Heart right ventricle (tissue), 16 donors: Measurements from ENCODE around the gene ALKBH5. TPM values are rescaled to one million over a fixed set of nuclear protein-coding genes. Genes with fewer than 3 reads are reported as not detected.

Experiments
- ATAC-seq, 8 donors: fragments of 200-7000 bp; cut with Tn5 transposase; one replicate each; pipeline ENCODE4 v1.9.1; 2020; ENCODE audit warnings: mild to moderate bottlenecking in 8 of 8, moderate library complexity in 8 of 8, moderate number of reproducible peaks in 1 of 8
- DNase-seq, 2 donors: peaks; one replicate each; pipeline ENCODE4 v3.0.0-alpha.2; 2020
- H3K27ac ChIP-seq, 10 donors: fragments of 200-600 bp; sonication (generic) in 2 of 10; one replicate each; pipeline versions ENCODE4 v1.5.0 to v1.8.0; 2020 to 2022; ENCODE audit warnings: mild to moderate bottlenecking in 3 of 10
- H3K27me3 ChIP-seq, 7 donors: fragments of 200-600 bp; one replicate each; pipeline ENCODE4 v1.8.0; 2021 to 2022; ENCODE audit warnings: mild to moderate bottlenecking in 2 of 7
- H3K36me3 ChIP-seq, 9 donors: fragments of 200-600 bp; sonication (generic) in 1 of 9; one replicate each; pipeline versions ENCODE4 v1.5.0 to v1.8.0; 2020 to 2022; ENCODE audit warnings: mild to moderate bottlenecking in 2 of 9
- H3K4me1 ChIP-seq, 9 donors: fragments of 200-600 bp; sonication (generic) in 1 of 9; one replicate each; pipeline versions ENCODE4 v1.5.0 to v1.8.0; 2020 to 2022; ENCODE audit warnings: mild to moderate bottlenecking in 4 of 9
- H3K4me3 ChIP-seq, 10 donors: fragments of 200-600 bp; sonication (generic) in 2 of 10; one replicate each; pipeline versions ENCODE4 v1.5.0 to v1.8.0; 2020 to 2022; ENCODE audit warnings: mild to moderate bottlenecking in 7 of 10, moderate library complexity in 2 of 10
- H3K9me3 ChIP-seq, 11 donors: fragments of 200-600 bp in 10 of 11; sonication (generic) in 2 of 11; one replicate each; pipeline versions ENCODE4 v1.5.0 to v1.8.0; 2013 to 2022; ENCODE audit warnings: mild to moderate bottlenecking in 2 of 11, control low read depth in 1 of 11, moderate library complexity in 1 of 11
- CTCF ChIP-seq, 9 donors: fragments of 200-600 bp; sonication (generic) in 2 of 9; IDR thresholded peaks; one replicate each; pipeline versions ENCODE4 v1.5.0 to v1.8.0; 2021 to 2022; ENCODE audit warnings: antibody characterized with exemption in 9 of 9, mild to moderate bottlenecking in 5 of 9, moderate library complexity in 1 of 9
- WGBS, 2 donors: extraction: QIAGEN DNeasy Blood & Tissue Kit; methylation state at CpG; one replicate each; pipeline ENCODE4 v1.1.7; 2013; ENCODE audit warnings: inconsistent platforms in 1 of 2; 5-methylcytosine and 5-hydroxymethylcytosine counted together
- intact Hi-C, 10 donors: fragments of 100-400 bp; cut with DNase I; formaldehyde crosslinking; loops; one replicate each; pipeline versions ENCODE4 v1.11.1 to v1.14.2; 2022
- long read RNA-seq, 3 donors: library from polyadenylated mRNA; unstranded; transcript quantifications; one replicate each; pipeline ENCODE4 v2.0.0, GENCODE V29; 2020 to 2021
- polyA plus RNA-seq, 2 donors: library from polyadenylated mRNA; stranded (reverse); fragments of 200-250 nt; gene quantifications; one replicate each; pipeline ENCODE4 v1.2.3, GENCODE V29; 2013
- total RNA-seq, 10 donors: library from RNA; stranded (reverse); fragmentation: NEBNext Ultra II Directional in 3 of 10; extraction: Animal tissue kit (Norgen Biotek cat#: 25700) in 3 of 10; gene quantifications; one replicate each; pipeline versions ENCODE4 v1.2.1 to v1.2.4, GENCODE V29; 2021 to 2023
- donor health status: Arrhythmogenic right ventricular cardiomyopathy.
- donor health status: ischemic (EF 13 %, LVEDD 7.1; RV severe dilation, severe dysfunction).
- donor health status: healthy with polysubstance abuse.
- donor health status: DM: no; HTN: yes; CAD: no.
- donor health status: DM: no; HTN: no; CAD: no.
- donor health status: ischemic (EF 25% LVEDD 6.9; RV normal size, moderate dysfunction).
- donor health status: ischemic (EF 25% LVEDD 5.7; RV mildly dilated, moderate dysfunction).
- donor health status: healthy.
- donor health status: DM: yes; HTN: yes; CAD: no.
- donor health status: Ischemic cardiomyopathy.
- donor health status: ischemic (EF 35%, LVEDD 5.7; RV mildly dilated, moderate dysfunction).
- donor health status: nonischemic (EF 11% LVEDD 7.7; RV severe dilation, severe dysfunction).
- donor health status: DM: yes; HTN: yes; CAD: no.
- donor health status: PGD.
- donor health status: ischemic (EF 29% LVEDD 5.4; RV normal size, mild dysfunction).
- donor health status: nonischemic (EF 23%, LVEDD 6.1; RV moderate dilation, normal function).

ALKBH5 gene
- 100 to 1,000 TPM; 163 to 208 (median 194) TPM for total RNA-seq
- polyA plus RNA-seq: 10 to 100 TPM; 72.6 to 80.3 TPM
- long read RNA-seq, donor 1, transcript ALKBH5-201 (4 exons, 2,748 nt): major isoform, 633 of 746 reads
- long read RNA-seq, donor 1, partial matches to known transcripts: 84 of 746 reads
- long read RNA-seq, donor 1, other reads (novel, unspliced or antisense): 27 of 746 reads
- long read RNA-seq, donor 2, transcript ALKBH5-201 (4 exons, 2,748 nt): major isoform, 673 of 784 reads
- long read RNA-seq, donor 2, partial matches to known transcripts: 101 of 784 reads
- long read RNA-seq, donor 2, other reads (novel, unspliced or antisense): 9 of 784 reads
- long read RNA-seq, donor 3, transcript ALKBH5-201 (4 exons, 2,748 nt): major isoform, 1,142 of 1,247 reads
- long read RNA-seq, donor 3, transcript ALKBH5-202 (2 exons, 2,146 nt): minor isoform, 10 of 1,247 reads
- long read RNA-seq, donor 3, partial matches to known transcripts: 64 of 1,247 reads
- long read RNA-seq, donor 3, other reads (novel, unspliced or antisense): 31 of 1,247 reads

DNA sequence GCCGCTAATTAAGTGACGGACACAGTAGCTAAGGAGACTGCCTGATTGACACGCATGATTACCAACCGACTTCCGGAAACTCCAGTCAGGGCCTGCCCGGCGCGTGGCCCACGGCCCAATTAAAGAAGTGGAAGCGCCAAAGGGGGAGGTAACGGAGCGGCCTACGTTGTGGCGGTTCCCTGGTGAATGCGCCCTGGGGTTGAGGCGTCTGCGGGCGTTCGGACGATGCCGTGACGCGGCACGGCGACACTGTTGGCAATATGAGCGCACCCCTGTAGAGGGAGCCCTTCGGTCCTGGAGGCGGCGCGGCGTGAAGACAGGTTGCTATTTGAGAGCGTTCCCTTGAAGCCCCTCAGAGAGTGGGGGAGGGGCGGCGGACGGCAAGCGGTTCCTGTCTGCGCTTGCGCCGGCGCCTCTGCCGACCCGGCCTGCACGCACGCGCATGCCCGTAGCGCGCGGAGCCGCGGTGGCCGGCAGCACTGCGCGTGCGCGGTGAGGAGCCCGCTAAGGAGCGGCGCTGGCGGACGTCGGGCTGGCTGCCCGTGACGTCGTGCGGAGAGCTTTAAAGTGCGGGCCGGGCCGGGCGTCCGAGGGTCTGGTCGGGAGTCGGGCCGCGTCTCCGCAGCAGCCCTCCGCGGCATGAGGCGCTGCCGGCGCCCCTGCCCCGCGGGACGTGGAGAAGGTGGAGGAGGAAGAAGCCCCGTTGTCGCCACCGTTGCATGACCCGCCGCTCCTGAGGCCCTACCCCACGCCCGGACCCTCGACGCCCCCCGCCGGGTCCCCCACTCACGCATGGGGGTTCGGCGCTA, at the start of gene ALKBH5:
TSS of gene ALKBH5 (plus strand) at position 495 of the 809 bp plus-strand sequence. CDS start 416 bp downstream, outside the sequence.
- peaks cover 16 to 58% (median 50%) of the 10 kb centered on the region in 9 donors for H3K4me1 ChIP-seq
- H3K4me3 ChIP-seq: peak within 1 kb of the TSS; percentile 67 to 99 (median 87)
- peak; percentile 95 to 99 for DNase-seq
- H3K36me3 ChIP-seq: peaks cover 0 to 24% (median 0%) of the 10 kb centered on the region in 9 donors
- H3K27me3 ChIP-seq: no peaks in the 10 kb centered on the region
- H3K9me3 ChIP-seq: no peaks in the 10 kb centered on the region
- ATAC-seq: peak; percentile 92 to 97 (median 94)
- peak; percentile 6 to 56 (median 31) for TF ChIP-seq CTCF (IDR thresholded peaks at IDR 0.05)
- 0 to 1% methylated on average over 84 to 98 of the region's 98 CpGs for WGBS, 2 donors
- H3K27ac ChIP-seq: peak within 1 kb of the TSS; percentile 89 to 100 (median 97)
- intact Hi-C loops: loop anchor here in 2 of 10 donors (5.0 kb wide), 1 partner anchor 41 kb away; no protein-coding TSS in a partner anchor

GRCh38 chr17:18136357-18136756, 47.3 kb upstream of the ALKBH5 start:
- peaks cover 0 to 6% (median 0%) of the 10 kb centered on the region in 9 donors for H3K4me1 ChIP-seq
- intact Hi-C loops: no loop called here
- H3K36me3 ChIP-seq: no peaks in the 10 kb centered on the region
- TF ChIP-seq CTCF (IDR thresholded peaks at IDR 0.05): no peak
- ATAC-seq: no peak
- H3K9me3 ChIP-seq: no peaks in the 10 kb centered on the region
- no peaks in the 10 kb centered on the region for H3K27me3 ChIP-seq
- no peak overlapping the region for H3K4me3 ChIP-seq
- WGBS, 2 donors: 74 to 79% methylated on average over 19 of the region's 19 CpGs
- no peak overlapping the region for H3K27ac ChIP-seq
- DNase-seq: no peak

GRCh38 chr17:18138065-18138749, 45.4 kb upstream of the ALKBH5 start:
- intact Hi-C loops: no loop called here
- Histone ChIP-seq H3K36me3 (no peaks in the 10 kb centered on the region), H3K9me3 (no peaks in the 10 kb centered on the region), H3K27ac (no peak overlapping the region), H3K27me3 (no peaks in the 10 kb centered on the region), H3K4me1 (peaks cover 0 to 6% (median 0%) of the 10 kb centered on the region in 9 donors), H3K4me3 (no peak overlapping the region)
- ATAC-seq (no peak), DNase-seq (no peak)
- TF ChIP-seq CTCF (IDR thresholded peaks at IDR 0.05): no peak
- WGBS, 2 donors: 87 to 88% methylated on average over 8 of the region's 8 CpGs

GRCh38 chr17:18139092-18139491, 44.5 kb upstream of the ALKBH5 start:
- no peak for ATAC-seq
- WGBS, 2 donors: 92 to 96% methylated on average over 2 of the region's 2 CpGs

More at GRCh38 chr17:18139092-18139491, 44.5 kb upstream of the ALKBH5 start:
- H3K4me1 ChIP-seq: peaks cover 0 to 6% (median 0%) of the 10 kb centered on the region in 9 donors
- H3K9me3 ChIP-seq: no peaks in the 10 kb centered on the region
- no peak for TF ChIP-seq CTCF (IDR thresholded peaks at IDR 0.05)
- no peaks in the 10 kb centered on the region for H3K27me3 ChIP-seq
- H3K36me3 ChIP-seq: no peaks in the 10 kb centered on the region
- H3K4me3 ChIP-seq: no peak overlapping the region
- DNase-seq: no peak
- intact Hi-C loops: no loop called here
- no peak overlapping the region for H3K27ac ChIP-seq
